Right lobe of liver (tissue), 4 donors: ENCODE results near the gene IMP4.

Experiments used
- CTCF ChIP-seq, 4 donors: fragments of 200-600 bp in 3 of 4; fragments of 450-650 bp in 1 of 4; IDR thresholded peaks; one replicate each; pipeline versions ENCODE4 v1.5.1 to v1.8.0; 2016 to 2022; ENCODE audit warnings: antibody characterized with exemption in 4 of 4, mild to moderate bottlenecking in 2 of 4
- POLR2A ChIP-seq: fragments of 450-650 bp; IDR thresholded peaks from one replicate; pipeline ENCODE4 v1.6.1; 2017; ENCODE audit warnings: antibody characterized with exemption, mild to moderate bottlenecking
- donor health status: DM: no; HTN: no; CAD: no.
- donor health status: DM: no; HTN: no; CAD: no.
- donor health status: DM: no; HTN: yes; CAD: no.

DNA sequence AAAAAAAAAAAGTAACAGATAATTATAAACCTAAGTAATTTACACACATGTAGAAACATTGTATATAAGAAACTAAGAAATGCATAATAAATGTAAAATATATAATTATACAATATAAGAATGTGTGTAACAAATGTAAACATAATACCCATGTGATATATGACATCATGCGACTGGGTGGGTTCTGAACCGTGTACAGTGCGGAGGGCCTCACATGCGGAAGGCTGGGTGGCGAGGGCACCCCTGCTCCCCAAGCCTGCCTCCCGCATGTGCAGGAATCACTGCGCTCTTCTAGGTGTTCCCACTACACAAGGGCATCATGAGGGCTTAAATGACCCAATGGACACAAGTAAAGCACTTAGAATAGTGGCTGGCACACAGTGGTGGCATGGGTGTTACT lies 15.2 kb downstream of the IMP4 start:
- TF ChIP-seq CTCF (IDR thresholded peaks at IDR 0.05), result no peak
- TF ChIP-seq POLR2A, result no peak
